Measurements from ENCODE around the gene BLM. TPM values are rescaled to one million over a fixed set of nuclear protein-coding genes. Genes with fewer than 3 reads are reported as not detected.

Gene BLM
- total RNA-seq, 4 donors from 2014 or later = 1.7 to 13.2 (median 4.2) TPM

- DNase-seq (ENCODE audit: low spot score) = no peak
- no peak for ATAC-seq (ENCODE audit: low FRiP score)
- no peak for TF ChIP-seq CTCF (IDR thresholded peaks at IDR 0.05)
Observed at GRCh38 chr15:90812171-90812957, 95.2 kb downstream of the BLM start.

DNA sequence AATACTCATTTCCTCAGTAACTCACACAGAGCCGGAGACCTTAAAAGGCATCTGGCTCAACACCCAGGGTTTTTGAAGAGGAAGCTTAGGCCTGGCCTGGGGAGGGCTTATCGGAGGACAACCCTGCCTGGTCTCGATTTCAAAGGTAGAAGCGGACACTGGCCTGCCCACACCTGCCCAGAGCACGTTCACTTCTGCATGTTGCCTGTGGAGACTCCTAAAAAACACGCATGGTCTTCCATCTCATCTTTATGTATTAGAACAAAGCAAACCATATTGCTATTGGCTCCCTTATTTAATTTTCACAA, 95.8 kb downstream of the BLM start:
- no peak for ATAC-seq (ENCODE audit: low FRiP score)
- DNase-seq (ENCODE audit: low spot score) = no peak

DNA sequence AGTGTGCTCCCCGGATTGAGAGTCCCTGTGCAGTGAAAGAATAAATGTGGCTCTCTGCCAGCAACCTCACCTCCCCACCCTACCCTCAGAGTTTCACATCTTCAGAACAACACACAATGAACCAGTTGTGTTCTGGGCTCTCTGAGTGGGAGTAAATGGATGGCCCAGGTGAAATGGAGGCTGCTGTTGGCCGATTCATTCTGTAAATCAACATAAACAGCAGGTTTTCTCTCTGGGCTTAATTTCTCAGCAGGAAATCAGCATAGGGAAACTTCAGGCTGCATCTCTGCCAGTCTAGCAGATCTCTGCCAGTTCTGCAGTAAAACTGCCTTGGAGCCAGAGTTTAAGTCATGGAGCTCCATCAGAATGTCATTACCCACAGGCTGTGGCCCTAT, 96.6 kb downstream of the BLM start:
- DNase-seq (ENCODE audit: low spot score) (no peak), ATAC-seq (ENCODE audit: low FRiP score) (no peak)
- no peak for TF ChIP-seq CTCF (IDR thresholded peaks at IDR 0.05)

More for the DNA sequence above, 95.8 kb downstream of the BLM start:
- no peak for TF ChIP-seq CTCF (IDR thresholded peaks at IDR 0.05)

- TF ChIP-seq CTCF (IDR thresholded peaks at IDR 0.05) = no peak
- ATAC-seq (ENCODE audit: low FRiP score) = no peak
- DNase-seq (ENCODE audit: low spot score) = no peak
Observed at GRCh38 chr15:90814191-90814821, 97.2 kb downstream of the BLM start.

DNA sequence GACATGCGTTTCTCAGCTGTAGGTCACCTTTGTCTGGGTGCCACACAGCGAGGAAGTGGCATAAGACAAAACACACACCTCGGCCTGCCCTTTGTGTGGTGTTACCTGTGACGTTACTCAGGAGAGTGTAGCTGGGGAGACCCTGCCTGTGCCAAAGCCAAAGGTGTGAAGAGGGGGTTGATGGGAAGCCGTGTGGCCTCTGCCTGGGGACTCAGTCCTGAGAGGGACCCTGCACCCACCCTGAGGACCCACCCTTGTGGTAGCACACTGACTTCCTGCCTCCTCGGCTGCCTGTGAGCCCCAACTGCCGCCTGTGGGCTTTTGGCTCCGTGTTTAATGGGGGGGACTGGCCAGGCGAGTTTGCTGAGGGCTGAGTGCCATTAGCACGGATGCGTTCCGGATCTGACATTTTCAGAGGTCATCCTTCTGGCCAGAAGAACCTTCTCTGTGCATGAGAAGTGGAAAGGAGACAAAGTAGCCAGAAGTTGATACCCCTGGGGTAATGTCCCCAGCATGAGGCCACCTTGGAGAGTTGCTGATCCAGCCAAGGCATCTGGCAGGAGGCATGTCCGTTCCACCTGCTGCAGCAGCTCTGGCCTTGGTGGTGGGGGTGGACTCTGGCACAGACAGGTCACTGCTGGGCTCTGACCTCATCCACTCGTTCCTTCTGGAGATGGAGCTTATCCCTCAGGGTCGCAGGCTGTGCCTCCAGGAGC, 99.4 kb downstream of the BLM start:
- TF ChIP-seq CTCF (IDR thresholded peaks at IDR 0.05) = no peak
- no peak for DNase-seq (ENCODE audit: low spot score)
- ATAC-seq (ENCODE audit: low FRiP score) = no peak

- DNase-seq (ENCODE audit: low spot score) (no peak), ATAC-seq (ENCODE audit: low FRiP score) (no peak)
- TF ChIP-seq CTCF (IDR thresholded peaks at IDR 0.05) = no peak
Observed at GRCh38 chr15:90817117-90818057, 100.2 kb downstream of the BLM start.

All from omental fat pad (tissue), 4 donors.